Liver (tissue), 9 donors: ENCODE measurements around the gene TRIM52. TPM values are rescaled to one million over a fixed set of nuclear protein-coding genes. Genes with fewer than 3 reads are reported as not detected.
A peak's percentile ranks its signal among the peaks of the same experiment; 100 is the strongest.

Source experiments
- DNase-seq: peaks from one replicate; pipeline ENCODE4 v3.0.0-alpha.2; 2017; ENCODE audit warnings: low spot score
- H3K27ac ChIP-seq, 2 donors: one replicate each; pipeline ENCODE4 v1.7.0; 2013; ENCODE audit warnings: inconsistent platforms in 2 of 2, low read length in 2 of 2, control low read depth in 1 of 2, low read depth in 1 of 2, mild to moderate bottlenecking in 1 of 2
- H3K27me3 ChIP-seq, 4 donors: one replicate each; pipeline versions ENCODE4 v1.6.1 to v1.7.0; 2013; ENCODE audit warnings: low read length in 3 of 4, inconsistent platforms in 1 of 4, mild to moderate bottlenecking in 1 of 4, moderate library complexity in 1 of 4; ENCODE audit not compliant: control insufficient read depth in 4 of 4, insufficient read depth in 4 of 4
- H3K36me3 ChIP-seq, 4 donors: one replicate each; pipeline versions ENCODE4 v1.6.1 to v1.7.0; 2013; ENCODE audit warnings: low read length in 3 of 4, mild to moderate bottlenecking in 3 of 4, low read depth in 1 of 4, moderate library complexity in 1 of 4; ENCODE audit not compliant: control insufficient read depth in 4 of 4, insufficient read depth in 3 of 4
- H3K4me1 ChIP-seq, 4 donors: one replicate each; pipeline versions ENCODE4 v1.6.1 to v1.7.0; 2013; ENCODE audit warnings: low read length in 3 of 4, mild to moderate bottlenecking in 3 of 4, moderate library complexity in 1 of 4; ENCODE audit not compliant: control insufficient read depth in 4 of 4, insufficient read depth in 4 of 4
- H3K4me3 ChIP-seq, 3 donors: one replicate each; pipeline versions ENCODE4 v1.6.1 to v1.7.0; 2013; ENCODE audit warnings: low read length in 3 of 3, control low read depth in 1 of 3, low read depth in 1 of 3, mild to moderate bottlenecking in 1 of 3
- H3K9ac ChIP-seq, 2 donors: one replicate each; pipeline ENCODE4 v1.7.0; 2013; ENCODE audit warnings: low read length in 2 of 2, mild to moderate bottlenecking in 2 of 2, moderate library complexity in 2 of 2, control low read depth in 1 of 2, low read depth in 1 of 2
- H3K9me3 ChIP-seq, 4 donors: one replicate each; pipeline versions ENCODE4 v1.6.1 to v1.7.0; 2013; ENCODE audit warnings: low read length in 3 of 4; ENCODE audit not compliant: control insufficient read depth in 4 of 4
- ATF3 ChIP-seq: IDR thresholded peaks from 2 replicates; pipeline ENCODE4 v1.6.1; 2016; ENCODE audit warnings: antibody characterized with exemption
- CTCF ChIP-seq: fragments of 150-350 bp; IDR thresholded peaks from 2 replicates; pipeline ENCODE4 v1.5.1; 2017; ENCODE audit warnings: improper control_type of control experiment, low read depth, low read length; ENCODE audit not compliant: missing input control
- EGR1 ChIP-seq, 2 donors: IDR thresholded peaks; 2 replicates each; pipeline ENCODE4 v1.6.1; 2016 to 2018; ENCODE audit warnings: antibody characterized with exemption in 2 of 2, low read depth in 2 of 2
- FOXA1 ChIP-seq: IDR thresholded peaks from 2 replicates; pipeline ENCODE4 v1.6.1; 2016; ENCODE audit warnings: antibody characterized with exemption
- FOXA2 ChIP-seq: IDR thresholded peaks from 2 replicates; pipeline ENCODE4 v1.6.1; 2016; ENCODE audit warnings: antibody characterized with exemption
- GABPA ChIP-seq, 2 donors: IDR thresholded peaks in 1 of 2; conservative IDR thresholded peaks in 1 of 2; 2 replicates each; pipeline ENCODE4 v1.6.1; 2016; ENCODE audit warnings: antibody characterized with exemption in 2 of 2, mild to moderate bottlenecking in 1 of 2, moderate library complexity in 1 of 2
- HNF4A ChIP-seq, 2 donors: conservative IDR thresholded peaks; 2 replicates each; pipeline ENCODE4 v1.6.1; 2016; ENCODE audit warnings: antibody characterized with exemption in 2 of 2, mild to moderate bottlenecking in 2 of 2
- HNF4G ChIP-seq: IDR thresholded peaks from 2 replicates; pipeline ENCODE4 v1.6.1; 2016; ENCODE audit warnings: antibody characterized with exemption
- JUND ChIP-seq, 2 donors: IDR thresholded peaks; 2 replicates each; pipeline ENCODE4 v1.6.1; 2016; ENCODE audit warnings: antibody characterized with exemption in 2 of 2
- MAX ChIP-seq: IDR thresholded peaks from 2 replicates; pipeline ENCODE4 v1.6.1; 2016; ENCODE audit warnings: antibody characterized with exemption
- NR2F2 ChIP-seq: IDR thresholded peaks from 2 replicates; pipeline ENCODE4 v1.6.1; 2016; ENCODE audit warnings: antibody characterized with exemption
- RAD21 ChIP-seq, 2 donors: IDR thresholded peaks; 2 replicates each; pipeline ENCODE4 v1.6.1; 2016; ENCODE audit warnings: antibody characterized with exemption in 2 of 2, mild to moderate bottlenecking in 2 of 2
- REST ChIP-seq: IDR thresholded peaks from 2 replicates; pipeline ENCODE4 v1.6.1; 2016; ENCODE audit warnings: antibody characterized with exemption, mild to moderate bottlenecking
- RXRA ChIP-seq, 2 donors: IDR thresholded peaks; 2 replicates each; pipeline ENCODE4 v1.6.1; 2017 to 2018; ENCODE audit warnings: antibody characterized with exemption in 2 of 2, mild to moderate bottlenecking in 1 of 2
- SP1 ChIP-seq: IDR thresholded peaks from 2 replicates; pipeline ENCODE4 v1.6.1; 2018; ENCODE audit warnings: antibody characterized with exemption, mild to moderate bottlenecking
- TAF1 ChIP-seq: conservative IDR thresholded peaks from 2 replicates; pipeline ENCODE4 v1.6.1; 2016; ENCODE audit warnings: antibody characterized with exemption, mild to moderate bottlenecking
- YY1 ChIP-seq: IDR thresholded peaks from 2 replicates; pipeline ENCODE4 v1.6.1; 2016; ENCODE audit warnings: antibody characterized with exemption, mild to moderate bottlenecking
- ZBTB33 ChIP-seq: IDR thresholded peaks from 2 replicates; pipeline ENCODE4 v1.6.1; 2016; ENCODE audit warnings: antibody characterized with exemption
- WGBS: extraction: QIAGEN DNeasy Blood & Tissue Kit; methylation state at CpG from one replicate; pipeline ENCODE4 v1.1.7; 2013; 5-methylcytosine and 5-hydroxymethylcytosine counted together
- polyA plus RNA-seq, 2 donors: library from polyadenylated mRNA; stranded (reverse) in 1 of 2; unstranded in 1 of 2; fragments of 200-250 nt in 1 of 2; fragments of >200 nt in 1 of 2; fragmentation: Nextera tagmentation in 1 of 2; extraction: Ambion mirVana in 1 of 2; gene quantifications; one replicate each; pipeline versions ENCODE4 v1.2.1 to v1.2.3, GENCODE V29; 2013 to 2015
- total RNA-seq, 2 donors: library from RNA; depleted of rRNA; stranded (reverse); fragments of >200 nt; gene quantifications; one replicate each; pipeline ENCODE4 v1.2.3, GENCODE V29; 2014
- donor health status: healthy.
- donor health status: healthy.
- donor health status: healthy.
- donor health status: healthy.
- donor health status: healthy.

Gene TRIM52
- total and polyA plus RNA-seq, 4 donors, result 2.8 to 11.4 (median 6.3) TPM

GRCh38 chr5:181223058-181223728 lies 37.8 kb downstream of the TRIM52 start, which contains the start of gene TRIM41:
TRIM41 (plus strand) TSS chr5:181223281; CDS start chr5:181224000, 719 bp downstream.
- Histone ChIP-seq H3K36me3 (peaks cover 0 to 4% (median 1%) of the 10 kb centered on the region in 4 donors), H3K27ac (peak within 1 kb of the TSS; percentile 88 to 96), H3K4me3 (peak within 1 kb of the TSS; percentile 64 to 92 (median 87)), H3K9ac (peak within 1 kb of the TSS; percentile 43 to 88), H3K27me3 (no peaks in the 10 kb centered on the region), H3K9me3 (no peaks in the 10 kb centered on the region), H3K4me1 (peaks cover 11 to 31% (median 17%) of the 10 kb centered on the region in 4 donors)
- under 1% methylated on average over 59 of the region's 59 CpGs for WGBS
- TF ChIP-seq CTCF (no peak), MAX (peak; percentile 100), EGR1 (IDR thresholded peaks at IDR 0.05; ENCODE audit: low read depth in 2 of 2) (peak; percentile 99), FOXA2 (peak; percentile 16), FOXA1 (no peak), RAD21 (IDR thresholded peaks at IDR 0.05) (peak; percentile 2 to 41), TAF1 (peak; percentile 61), RXRA (IDR thresholded peaks at IDR 0.05) (peak; percentile 47 to 75), ATF3 (no peak), NR2F2 (peak; percentile 68), YY1 (peak; percentile 90), HNF4A (conservative IDR thresholded peaks at IDR 0.05) (peak; percentile 5 to 10), JUND (IDR thresholded peaks at IDR 0.05) (no peak), REST (peak; percentile 49), GABPA (IDR thresholded peaks at IDR 0.05 in 1 of 2, conservative IDR thresholded peaks at IDR 0.05 in 1 of 2) (peak; percentile 85 to 95), ZBTB33 (peak; percentile 86), HNF4G (peak; percentile 12), SP1 (peak; percentile 78)
- peak; percentile 96 for DNase-seq
